Activated naive CD4-positive, alpha-beta T cell treated with anti-CD3 and anti-CD28 coated beads, Interleukin-2, amount 50 U/mL, for 24 hours (primary cell): ENCODE data around the gene PDCD1LG2.

Source experiments
- H3K27ac Mint-ChIP-seq: one replicate; pipeline ENCODE4 v1.8.0; 2021; ENCODE audit warnings: mild to moderate bottlenecking, mixed read lengths
- H3K27me3 Mint-ChIP-seq: one replicate; pipeline ENCODE4 v1.8.0; 2021; ENCODE audit warnings: mixed read lengths
- H3K36me3 Mint-ChIP-seq: one replicate; pipeline ENCODE4 v1.8.0; 2021; ENCODE audit warnings: mixed read lengths
- H3K4me1 Mint-ChIP-seq: one replicate; pipeline ENCODE4 v1.8.0; 2021; ENCODE audit warnings: mixed read lengths
- H3K4me3 Mint-ChIP-seq: one replicate; pipeline ENCODE4 v1.8.0; 2021; ENCODE audit warnings: mild to moderate bottlenecking, mixed read lengths
- H3K9me3 Mint-ChIP-seq: one replicate; pipeline ENCODE4 v1.8.0; 2021; ENCODE audit warnings: mixed read lengths

The PDCD1LG2 gene

GRCh38 chr9:5543875-5544702 lies 33.8 kb downstream of the PDCD1LG2 start:
- no peaks in the 10 kb centered on the region for H3K9me3 Mint-ChIP-seq
- no peak overlapping the region for H3K4me3 Mint-ChIP-seq
- H3K4me1 Mint-ChIP-seq: no peaks in the 10 kb centered on the region
- H3K27me3 Mint-ChIP-seq: no peaks in the 10 kb centered on the region
- H3K27ac Mint-ChIP-seq: no peak overlapping the region
- H3K36me3 Mint-ChIP-seq: peaks cover 2% of the 10 kb centered on the region

- H3K27me3 Mint-ChIP-seq: no peaks in the 10 kb centered on the region
- no peaks in the 10 kb centered on the region for H3K9me3 Mint-ChIP-seq
- H3K36me3 Mint-ChIP-seq: no peaks in the 10 kb centered on the region
- H3K4me3 Mint-ChIP-seq: no peak overlapping the region
- H3K4me1 Mint-ChIP-seq: no peaks in the 10 kb centered on the region
- no peak overlapping the region for H3K27ac Mint-ChIP-seq
These were observed 39.6 kb downstream of the PDCD1LG2 start for GRCh38 chr9:5549658-5550650.

- Mint-ChIP-seq H3K36me3 (no peaks in the 10 kb centered on the region), H3K4me3 (no peak overlapping the region), H3K4me1 (peaks cover 4% of the 10 kb centered on the region), H3K27me3 (no peaks in the 10 kb centered on the region), H3K27ac (no peak overlapping the region), H3K9me3 (no peaks in the 10 kb centered on the region)
These were observed 41.2 kb downstream of the PDCD1LG2 start for GRCh38 chr9:5551368-5552150.

- Mint-ChIP-seq H3K4me1 (peaks cover 10% of the 10 kb centered on the region), H3K27me3 (no peaks in the 10 kb centered on the region), H3K9me3 (no peaks in the 10 kb centered on the region), H3K36me3 (no peaks in the 10 kb centered on the region), H3K4me3 (no peak overlapping the region), H3K27ac (no peak overlapping the region)
These were observed 42.0 kb downstream of the PDCD1LG2 start for GRCh38 chr9:5552301-5552700.

DNA sequence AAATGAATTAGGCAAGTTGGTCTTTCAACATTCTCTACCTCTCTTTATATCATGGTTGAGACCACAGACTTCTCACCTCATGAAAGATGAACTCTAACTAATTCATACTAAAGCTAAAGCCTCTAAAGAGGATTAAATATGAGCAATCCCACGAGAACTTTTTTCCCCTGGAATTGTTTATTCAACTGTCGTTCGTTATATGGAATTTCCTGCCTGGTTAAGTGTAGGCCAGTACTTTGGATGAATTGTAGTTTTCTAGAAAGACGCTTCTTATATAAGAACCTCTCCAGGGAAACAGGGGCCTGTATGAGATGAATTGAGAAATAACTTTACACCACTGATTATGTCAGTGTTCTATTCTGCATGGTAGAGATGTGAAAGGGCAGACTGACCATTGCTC lies 42.9 kb downstream of the PDCD1LG2 start:
- Mint-ChIP-seq H3K9me3 (no peaks in the 10 kb centered on the region), H3K36me3 (no peaks in the 10 kb centered on the region), H3K27ac (no peak overlapping the region), H3K4me3 (no peak overlapping the region), H3K27me3 (no peaks in the 10 kb centered on the region), H3K4me1 (peaks cover 19% of the 10 kb centered on the region)

DNA sequence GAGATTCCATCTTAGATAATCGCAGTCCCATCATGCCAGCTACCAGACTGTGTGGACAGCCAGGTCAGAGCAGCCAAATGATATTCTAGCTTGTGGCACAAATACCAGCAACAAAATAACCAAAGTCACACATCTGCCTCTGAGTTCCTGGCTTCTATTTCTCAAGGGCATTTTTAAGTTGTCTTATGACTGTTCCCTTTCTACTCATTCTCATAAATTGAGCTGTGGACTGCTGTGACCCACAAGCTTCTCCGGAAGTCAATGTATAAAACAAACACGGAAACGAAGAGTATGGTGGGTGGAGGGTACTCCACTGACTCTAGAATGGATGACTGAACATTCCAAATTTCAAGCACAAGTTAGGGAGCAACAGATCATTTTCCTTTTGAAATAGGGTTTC lies 43.9 kb downstream of the PDCD1LG2 start:
- H3K36me3 Mint-ChIP-seq: peaks cover 1% of the 10 kb centered on the region
- no peak overlapping the region for H3K27ac Mint-ChIP-seq
- H3K27me3 Mint-ChIP-seq: no peaks in the 10 kb centered on the region
- H3K4me1 Mint-ChIP-seq: peaks cover 30% of the 10 kb centered on the region
- H3K4me3 Mint-ChIP-seq: no peak overlapping the region
- no peaks in the 10 kb centered on the region for H3K9me3 Mint-ChIP-seq

GRCh38 chr9:5556101-5556705 lies 45.9 kb downstream of the PDCD1LG2 start:
- Mint-ChIP-seq H3K4me1 (peaks cover 44% of the 10 kb centered on the region), H3K27ac (no peak overlapping the region), H3K9me3 (no peaks in the 10 kb centered on the region), H3K4me3 (no peak overlapping the region), H3K27me3 (no peaks in the 10 kb centered on the region), H3K36me3 (peaks cover 8% of the 10 kb centered on the region)

GRCh38 chr9:5557606-5558587 lies 47.6 kb downstream of the PDCD1LG2 start:
- peaks cover 8% of the 10 kb centered on the region for H3K36me3 Mint-ChIP-seq
- H3K27ac Mint-ChIP-seq: peak overlapping the region; percentile 92
- peak overlapping the region; percentile 58 for H3K4me3 Mint-ChIP-seq
- no peaks in the 10 kb centered on the region for H3K27me3 Mint-ChIP-seq
- H3K9me3 Mint-ChIP-seq: no peaks in the 10 kb centered on the region
- peaks cover 55% of the 10 kb centered on the region for H3K4me1 Mint-ChIP-seq

DNA sequence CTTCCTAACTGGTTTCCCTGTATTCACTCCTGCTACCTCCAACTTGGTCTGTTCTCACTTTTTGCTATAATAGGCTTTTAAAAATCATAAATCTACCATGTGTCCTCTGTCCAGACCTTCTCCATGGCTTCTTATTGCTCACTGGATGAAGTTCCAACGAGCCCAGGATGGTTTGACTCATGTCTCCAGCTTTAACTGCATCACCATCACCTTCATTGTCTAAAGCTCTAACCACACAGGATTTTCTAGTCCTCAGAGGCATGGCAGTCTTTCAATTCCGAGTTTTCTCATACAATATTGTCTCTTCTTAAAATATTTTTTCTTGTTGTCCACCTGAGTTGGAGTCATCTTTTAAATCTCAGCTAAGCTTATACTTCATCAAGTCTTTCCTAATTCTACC lies 49.3 kb downstream of the PDCD1LG2 start:
- Mint-ChIP-seq H3K27ac (peak overlapping the region; percentile 73), H3K4me3 (no peak overlapping the region), H3K9me3 (no peaks in the 10 kb centered on the region), H3K36me3 (peaks cover 8% of the 10 kb centered on the region), H3K4me1 (peaks cover 69% of the 10 kb centered on the region), H3K27me3 (no peaks in the 10 kb centered on the region)

GRCh38 chr9:5560443-5561100 lies 50.2 kb downstream of the PDCD1LG2 start:
- Mint-ChIP-seq H3K27ac (no peak overlapping the region), H3K4me1 (peaks cover 71% of the 10 kb centered on the region), H3K27me3 (no peaks in the 10 kb centered on the region), H3K9me3 (no peaks in the 10 kb centered on the region), H3K36me3 (peaks cover 8% of the 10 kb centered on the region), H3K4me3 (no peak overlapping the region)

- H3K9me3 Mint-ChIP-seq: no peaks in the 10 kb centered on the region
- no peak overlapping the region for H3K4me3 Mint-ChIP-seq
- H3K27ac Mint-ChIP-seq: peak overlapping the region; percentile 56
- peaks cover 8% of the 10 kb centered on the region for H3K36me3 Mint-ChIP-seq
- H3K27me3 Mint-ChIP-seq: no peaks in the 10 kb centered on the region
- H3K4me1 Mint-ChIP-seq: peaks cover 64% of the 10 kb centered on the region
These were observed 51.6 kb downstream of the PDCD1LG2 start for GRCh38 chr9:5561828-5562488.

DNA sequence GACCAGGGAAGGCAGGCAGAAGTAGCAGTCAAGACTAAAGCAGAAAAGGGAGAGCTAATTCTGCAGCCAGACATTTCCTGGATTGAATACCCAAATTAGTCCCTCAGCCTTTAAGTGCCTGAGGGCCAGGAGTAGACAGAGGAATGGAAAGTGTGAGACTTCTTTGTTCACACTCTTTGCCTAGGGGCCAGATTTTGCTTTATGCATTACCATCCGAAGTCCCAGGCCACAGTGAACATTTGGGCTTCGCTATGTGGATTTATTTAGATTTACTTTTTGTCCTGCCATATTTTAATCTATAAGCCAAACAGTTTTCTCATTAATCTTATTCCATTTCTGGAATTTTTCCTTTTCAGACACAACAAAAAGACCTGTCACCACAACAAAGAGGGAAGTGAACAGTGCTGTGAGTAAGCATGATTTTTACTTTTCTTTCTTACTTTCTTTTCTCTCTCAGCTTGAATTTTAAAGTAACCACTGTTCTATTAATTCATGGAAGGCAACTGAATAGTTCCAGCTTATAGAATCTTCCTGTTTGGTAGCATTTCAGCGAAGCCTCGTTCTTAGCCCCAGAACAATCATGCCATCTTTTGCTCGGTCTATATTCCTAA lies 52.6 kb downstream of the PDCD1LG2 start:
- Mint-ChIP-seq H3K4me3 (no peak overlapping the region), H3K27me3 (no peaks in the 10 kb centered on the region)

DNA sequence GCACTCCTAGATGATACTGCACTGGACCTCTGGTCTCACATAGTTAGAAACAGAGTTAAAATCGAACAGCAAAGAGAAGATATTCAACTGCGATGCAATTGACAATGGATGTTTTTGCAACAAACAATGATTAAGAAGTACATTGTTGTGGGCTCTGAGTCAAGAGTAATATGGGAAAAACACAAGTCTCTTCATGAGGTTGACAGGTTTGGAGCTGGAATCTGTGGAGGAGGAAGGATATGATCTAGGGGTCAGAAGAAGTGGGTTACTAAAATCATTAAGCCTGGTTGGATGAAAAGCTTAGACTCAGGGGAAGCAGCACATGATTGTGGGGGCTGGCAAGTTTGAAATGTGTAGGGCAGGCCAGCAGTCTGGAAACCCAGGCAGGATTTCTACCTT lies 53.1 kb downstream of the PDCD1LG2 start:
- Mint-ChIP-seq H3K4me3 (no peak overlapping the region), H3K27ac (peak overlapping the region; percentile 67), H3K36me3 (peaks cover 8% of the 10 kb centered on the region)

More for the DNA sequence above, 52.6 kb downstream of the PDCD1LG2 start:
- Mint-ChIP-seq H3K4me1 (peaks cover 54% of the 10 kb centered on the region), H3K36me3 (peaks cover 8% of the 10 kb centered on the region), H3K9me3 (no peaks in the 10 kb centered on the region), H3K27ac (peak overlapping the region; percentile 67)

More for the DNA sequence above, 53.1 kb downstream of the PDCD1LG2 start:
- H3K9me3 Mint-ChIP-seq: no peaks in the 10 kb centered on the region
- H3K27me3 Mint-ChIP-seq: no peaks in the 10 kb centered on the region
- peaks cover 51% of the 10 kb centered on the region for H3K4me1 Mint-ChIP-seq
